Measurements from ENCODE around the gene SKP1.

The SKP1 gene

GRCh38 chr5:134148986-134149539, 27.7 kb downstream of the SKP1 start:
- peaks cover 14% of the 10 kb centered on the region; the same call in 1 of the 2 replicates for H4K20me1 ChIP-seq (ENCODE audit: control insufficient read depth, insufficient read depth, low read depth, low read length)
- no peaks in the 10 kb centered on the region for H3K9me3 ChIP-seq (ENCODE audit: control insufficient read depth, insufficient read depth, low read length)
- peaks cover 4% of the 10 kb centered on the region; the same call in 1 of the 2 replicates for H3F3A ChIP-seq (ENCODE audit: control insufficient read depth, insufficient read depth)
- H3K36me3 ChIP-seq (ENCODE audit: control insufficient read depth, low read length): peaks cover 79% of the 10 kb centered on the region
- peaks cover 14% of the 10 kb centered on the region for H3K79me2 ChIP-seq (ENCODE audit: control insufficient read depth, low read length)
- TF ChIP-seq, protein P1, sequence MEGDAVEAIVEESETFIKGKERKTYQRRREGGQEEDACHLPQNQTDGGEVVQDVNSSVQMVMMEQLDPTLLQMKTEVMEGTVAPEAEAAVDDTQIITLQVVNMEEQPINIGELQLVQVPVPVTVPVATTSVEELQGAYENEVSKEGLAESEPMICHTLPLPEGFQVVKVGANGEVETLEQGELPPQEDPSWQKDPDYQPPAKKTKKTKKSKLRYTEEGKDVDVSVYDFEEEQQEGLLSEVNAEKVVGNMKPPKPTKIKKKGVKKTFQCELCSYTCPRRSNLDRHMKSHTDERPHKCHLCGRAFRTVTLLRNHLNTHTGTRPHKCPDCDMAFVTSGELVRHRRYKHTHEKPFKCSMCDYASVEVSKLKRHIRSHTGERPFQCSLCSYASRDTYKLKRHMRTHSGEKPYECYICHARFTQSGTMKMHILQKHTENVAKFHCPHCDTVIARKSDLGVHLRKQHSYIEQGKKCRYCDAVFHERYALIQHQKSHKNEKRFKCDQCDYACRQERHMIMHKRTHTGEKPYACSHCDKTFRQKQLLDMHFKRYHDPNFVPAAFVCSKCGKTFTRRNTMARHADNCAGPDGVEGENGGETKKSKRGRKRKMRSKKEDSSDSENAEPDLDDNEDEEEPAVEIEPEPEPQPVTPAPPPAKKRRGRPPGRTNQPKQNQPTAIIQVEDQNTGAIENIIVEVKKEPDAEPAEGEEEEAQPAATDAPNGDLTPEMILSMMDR (IDR thresholded peaks at IDR 0.05; ENCODE audit: low read depth, low read length, poor library complexity, severe bottlenecking): no peak
- no peak for TF ChIP-seq EZH2phosphoT487 (IDR thresholded peaks at IDR 0.05; ENCODE audit: borderline replicate concordance, low read length)
- no peak overlapping the region for H3K27ac ChIP-seq (ENCODE audit: low read depth, low read length)
- no peaks in the 10 kb centered on the region for H3K4me1 ChIP-seq (ENCODE audit: control insufficient read depth, low read length)
- no peak overlapping the region for H3K4me2 ChIP-seq (ENCODE audit: low read length)
- no peaks in the 10 kb centered on the region for H3K9me2 ChIP-seq (replicated peaks; ENCODE audit: control insufficient read depth, low read length)
- H3K4me3 ChIP-seq (ENCODE audit: low read length): no peak overlapping the region
- no peaks in the 10 kb centered on the region for H3K27me3 ChIP-seq (ENCODE audit: control insufficient read depth, low read length)

GRCh38 chr5:134148316-134148715, 28.4 kb downstream of the SKP1 start:
- TF ChIP-seq EZH2phosphoT487 (IDR thresholded peaks at IDR 0.05; ENCODE audit: borderline replicate concordance, low read length): no peak
- H4K20me1 ChIP-seq (ENCODE audit: control insufficient read depth, insufficient read depth, low read depth, low read length): peaks cover 9% of the 10 kb centered on the region; the same call in 1 of the 2 replicates
- no peaks in the 10 kb centered on the region for H3K27me3 ChIP-seq (ENCODE audit: control insufficient read depth, low read length)
- peaks cover 14% of the 10 kb centered on the region for H3K79me2 ChIP-seq (ENCODE audit: control insufficient read depth, low read length)
- H3K4me2 ChIP-seq (ENCODE audit: low read length): no peak overlapping the region
- no peaks in the 10 kb centered on the region for H3K9me2 ChIP-seq (replicated peaks; ENCODE audit: control insufficient read depth, low read length)
- H3K4me3 ChIP-seq (ENCODE audit: low read length): no peak overlapping the region
- no peak overlapping the region for H3K27ac ChIP-seq (ENCODE audit: low read depth, low read length)
- H3K9me3 ChIP-seq (ENCODE audit: control insufficient read depth, insufficient read depth, low read length): no peaks in the 10 kb centered on the region
- no peaks in the 10 kb centered on the region for H3K4me1 ChIP-seq (ENCODE audit: control insufficient read depth, low read length)
- peaks cover 4% of the 10 kb centered on the region; the same call in 1 of the 2 replicates for H3F3A ChIP-seq (ENCODE audit: control insufficient read depth, insufficient read depth)
- peaks cover 71% of the 10 kb centered on the region for H3K36me3 ChIP-seq (ENCODE audit: control insufficient read depth, low read length)

DNA sequence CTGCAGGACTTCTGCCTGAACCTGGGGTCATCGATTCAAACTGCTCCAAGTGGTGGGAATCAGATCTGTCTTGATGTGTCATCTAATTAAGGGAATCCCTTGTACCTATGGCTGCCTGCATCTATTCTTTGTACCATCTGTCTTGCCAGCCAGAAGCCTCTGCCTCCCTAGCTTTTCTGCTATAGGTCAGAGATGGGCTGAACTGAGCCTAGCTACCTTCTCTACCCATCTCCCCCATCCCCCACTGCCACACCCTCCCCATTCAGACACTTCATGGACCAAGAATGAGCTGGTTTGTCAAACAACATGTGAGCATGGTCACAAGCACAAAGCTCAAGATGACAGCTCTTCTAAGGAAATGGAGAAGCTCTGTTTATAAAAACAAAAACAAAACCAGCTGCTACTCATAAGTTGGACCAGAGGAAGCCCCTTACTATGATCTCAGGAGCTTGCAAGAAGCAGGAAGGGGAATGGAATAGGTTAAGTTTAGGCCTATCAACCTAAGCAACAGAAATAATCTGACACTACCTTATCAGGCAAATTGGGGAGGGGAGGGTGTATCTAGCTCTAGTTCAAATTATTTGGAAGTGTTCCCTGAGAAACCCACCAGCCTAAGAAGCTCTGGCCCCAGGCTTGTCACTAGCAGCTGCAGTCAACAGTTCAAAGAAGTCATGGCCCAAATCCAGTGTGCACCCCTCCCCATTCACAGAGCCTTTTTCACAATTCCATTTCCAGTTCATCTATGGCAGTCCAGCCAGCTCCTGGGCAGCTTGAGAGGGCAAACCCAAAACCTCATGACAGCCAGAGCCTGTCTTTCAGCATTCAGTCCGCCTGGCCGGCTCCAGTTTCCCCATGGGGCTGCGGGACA, 29.9 kb downstream of the SKP1 start:
- Histone ChIP-seq H3K36me3 (ENCODE audit: control insufficient read depth, low read length) (peaks cover 58% of the 10 kb centered on the region), H3K4me3 (ENCODE audit: low read length) (no peak overlapping the region), H3K9me3 (ENCODE audit: control insufficient read depth, insufficient read depth, low read length) (no peaks in the 10 kb centered on the region), H3K27me3 (ENCODE audit: control insufficient read depth, low read length) (no peaks in the 10 kb centered on the region), H3F3A (ENCODE audit: control insufficient read depth, insufficient read depth) (peaks cover 4% of the 10 kb centered on the region; the same call in 1 of the 2 replicates), H3K4me2 (ENCODE audit: low read length) (no peak overlapping the region), H4K20me1 (ENCODE audit: control insufficient read depth, insufficient read depth, low read depth, low read length) (peaks cover 9% of the 10 kb centered on the region; the same call in 1 of the 2 replicates), H3K9me2 (replicated peaks; ENCODE audit: control insufficient read depth, low read length) (no peaks in the 10 kb centered on the region), H3K27ac (ENCODE audit: low read depth, low read length) (no peak overlapping the region), H3K79me2 (ENCODE audit: control insufficient read depth, low read length) (peaks cover 14% of the 10 kb centered on the region), H3K4me1 (ENCODE audit: control insufficient read depth, low read length) (no peaks in the 10 kb centered on the region)
- no peak for TF ChIP-seq EZH2phosphoT487 (IDR thresholded peaks at IDR 0.05; ENCODE audit: borderline replicate concordance, low read length)
- TF ChIP-seq, protein P1 (IDR thresholded peaks at IDR 0.05; ENCODE audit: low read depth, low read length, poor library complexity, severe bottlenecking): no peak

Measured in DOHH2 (cell line).